Ovary (tissue), 3 donors: ENCODE data around the gene PAPLN.

Source experiments
- CTCF ChIP-seq, 3 donors: fragments of 450-650 bp in 2 of 3; fragments of 200-600 bp in 1 of 3; IDR thresholded peaks; one replicate each; pipeline versions ENCODE4 v1.5.1 to v1.8.0; 2016 to 2022; ENCODE audit warnings: antibody characterized with exemption in 3 of 3, mild to moderate bottlenecking in 1 of 3
- EP300 ChIP-seq: sonication (generic); formaldehyde crosslinking; IDR thresholded peaks from one replicate; pipeline ENCODE4 v1.6.1; 2017; ENCODE audit warnings: antibody characterized with exemption
- POLR2A ChIP-seq: fragments of 450-650 bp; IDR thresholded peaks from one replicate; pipeline ENCODE4 v1.6.1; 2017; ENCODE audit warnings: antibody characterized with exemption, mild to moderate bottlenecking, moderate library complexity
- donor health status: DM: no; HTN: no; CAD: no.

- TF ChIP-seq CTCF (IDR thresholded peaks at IDR 0.05) (no peak), POLR2A (no peak), EP300 (no peak)
Measured at GRCh38 chr14:73241481-73242165, 4.3 kb downstream of the PAPLN start.
